SK-N-DZ (cell line): ENCODE data around the gene CIBAR2.

Experiments
- DNase-seq: peaks from one replicate; pipeline ENCODE4 v3.0.0-alpha.2; 2015; ENCODE audit warnings: low spot score

CIBAR2 gene

DNA sequence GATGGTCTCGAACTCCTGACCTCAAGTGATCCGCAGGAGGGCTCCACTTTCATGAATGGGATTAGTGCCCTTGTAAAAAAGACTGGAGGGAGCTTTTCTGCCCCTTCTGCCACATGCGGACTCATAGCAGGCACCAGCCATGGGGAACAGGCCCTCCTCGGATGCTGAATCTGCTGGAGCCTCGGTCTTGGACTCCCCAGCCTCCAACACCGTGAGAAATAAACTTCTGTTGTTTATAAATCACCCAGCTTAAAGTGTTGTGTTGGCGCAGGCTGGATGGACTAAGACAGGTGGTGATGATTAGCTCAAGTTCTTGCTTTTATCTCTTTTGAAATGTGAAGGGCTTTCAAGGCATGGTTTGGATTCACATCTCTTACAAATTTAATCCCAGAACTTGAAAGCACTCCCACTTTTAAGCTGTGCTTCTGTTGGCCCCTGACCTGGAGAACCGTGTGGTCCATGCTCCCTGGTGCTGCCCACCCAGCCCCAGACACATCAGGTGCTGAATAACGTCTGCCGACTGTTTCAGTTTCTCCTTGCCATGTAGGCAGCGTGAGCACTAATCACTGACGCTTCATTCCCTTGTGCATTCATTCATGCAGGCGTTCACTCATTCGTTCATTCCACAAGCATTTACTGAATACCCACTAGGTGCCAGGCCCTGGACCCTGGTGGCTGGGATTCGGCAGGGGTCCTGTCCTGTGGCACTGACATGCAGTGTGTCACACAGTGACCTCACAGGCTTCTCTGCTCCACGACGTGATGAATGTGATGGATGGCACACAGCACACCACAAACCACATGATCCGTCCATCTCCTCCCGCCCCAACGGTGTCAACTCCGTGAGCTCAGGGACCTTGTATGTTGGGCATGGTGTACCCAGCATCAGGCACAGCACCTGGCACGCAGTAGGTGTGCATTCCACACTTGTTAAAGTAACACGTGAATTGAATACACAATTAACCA lies 8.9 kb downstream of the CIBAR2 start:
- DNase-seq, result no peak

DNA sequence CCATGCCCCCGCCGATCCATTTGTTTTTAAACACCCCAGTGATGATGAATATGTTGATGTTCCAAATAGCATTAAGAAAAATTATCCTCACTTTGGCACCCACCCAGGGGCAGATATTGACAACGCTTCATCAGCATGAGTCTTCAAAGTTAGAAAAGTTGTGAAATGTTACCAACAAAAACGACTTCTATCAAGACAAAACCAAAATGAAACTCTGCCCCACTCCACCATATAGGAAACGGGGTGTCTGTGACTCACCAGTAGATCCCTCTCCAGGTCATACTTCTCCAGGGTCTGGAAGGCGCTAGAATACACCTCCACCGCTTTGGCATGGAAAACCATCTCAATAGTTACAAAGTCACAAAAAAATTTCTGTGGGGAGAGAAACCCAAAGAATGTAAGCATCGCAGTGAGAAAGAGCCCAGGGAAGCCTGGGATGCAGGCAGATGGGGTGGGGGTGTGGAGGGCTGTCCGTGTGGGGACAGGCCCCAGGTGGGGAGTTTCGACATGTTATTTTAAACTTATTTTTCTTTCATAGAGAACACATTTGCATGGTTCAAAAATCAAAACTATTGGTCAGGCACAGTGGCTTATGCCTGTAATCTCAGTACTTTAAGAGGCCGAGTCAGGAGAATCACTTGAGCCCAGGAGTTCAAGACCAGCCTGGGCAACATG lies 10.2 kb downstream of the CIBAR2 start:
- no peak for DNase-seq

DNA sequence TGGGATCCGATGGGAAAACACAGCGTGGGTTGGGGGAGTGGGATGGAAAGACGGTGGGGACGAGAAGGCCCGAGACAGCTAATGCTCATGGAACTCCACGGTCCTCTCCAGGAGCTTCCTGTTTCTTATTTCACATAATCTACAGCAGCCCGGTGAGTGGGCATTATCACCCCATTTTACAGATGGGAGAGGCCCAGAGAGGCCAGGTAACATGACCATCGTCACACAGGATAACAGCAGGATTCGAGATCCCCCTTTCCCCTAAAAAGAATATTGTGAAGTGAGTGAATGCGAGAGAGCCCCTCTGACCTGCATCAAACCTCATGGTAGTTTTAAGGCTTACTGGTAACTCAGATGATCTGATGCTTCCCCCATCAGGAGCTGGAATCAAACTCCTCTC lies 12.0 kb downstream of the CIBAR2 start:
- no peak for DNase-seq

DNA sequence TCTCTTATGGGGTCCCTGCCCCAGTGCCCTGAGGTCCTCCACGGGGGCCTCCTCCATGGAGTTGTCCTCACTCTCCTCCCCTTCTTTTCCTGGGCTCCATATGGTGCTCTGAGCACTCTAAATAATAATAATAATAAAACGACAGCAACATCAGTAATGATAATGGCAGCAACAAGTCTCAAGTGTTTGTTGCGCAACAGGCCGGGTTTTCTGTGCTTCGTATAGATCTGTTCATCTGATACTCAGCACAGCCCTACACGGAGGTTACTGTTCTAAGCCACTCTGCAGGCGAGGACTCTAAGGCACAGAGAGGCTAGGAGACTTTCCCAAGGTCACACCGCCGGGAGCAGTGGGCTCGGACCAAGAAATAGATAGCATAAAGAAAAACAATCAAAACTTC lies 13.7 kb downstream of the CIBAR2 start:
- DNase-seq, result no peak

- DNase-seq, result no peak
These were observed 15.4 kb downstream of the CIBAR2 start for GRCh38 chr16:85096921-85097320.

DNA sequence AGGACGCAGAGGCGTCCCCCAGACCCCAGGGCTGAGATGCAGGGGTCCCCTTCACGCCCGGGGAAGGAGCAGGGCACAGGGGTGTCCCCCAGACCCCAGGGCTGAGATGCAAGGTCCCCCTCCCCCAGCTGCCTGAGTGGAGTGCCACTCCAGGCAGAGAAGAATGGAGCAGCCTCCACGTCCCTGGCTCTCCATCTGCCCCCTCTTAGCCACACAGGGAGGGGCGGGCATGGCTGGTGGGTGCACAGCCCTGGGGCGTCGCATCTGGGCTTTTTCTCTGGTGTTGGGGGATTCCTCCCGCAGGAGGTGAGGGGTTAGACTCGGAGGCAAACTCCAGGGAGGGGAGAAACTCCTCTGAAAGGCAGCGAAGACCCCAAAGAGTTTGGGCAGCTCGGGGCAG lies 17.5 kb downstream of the CIBAR2 start:
- DNase-seq, result no peak

DNA sequence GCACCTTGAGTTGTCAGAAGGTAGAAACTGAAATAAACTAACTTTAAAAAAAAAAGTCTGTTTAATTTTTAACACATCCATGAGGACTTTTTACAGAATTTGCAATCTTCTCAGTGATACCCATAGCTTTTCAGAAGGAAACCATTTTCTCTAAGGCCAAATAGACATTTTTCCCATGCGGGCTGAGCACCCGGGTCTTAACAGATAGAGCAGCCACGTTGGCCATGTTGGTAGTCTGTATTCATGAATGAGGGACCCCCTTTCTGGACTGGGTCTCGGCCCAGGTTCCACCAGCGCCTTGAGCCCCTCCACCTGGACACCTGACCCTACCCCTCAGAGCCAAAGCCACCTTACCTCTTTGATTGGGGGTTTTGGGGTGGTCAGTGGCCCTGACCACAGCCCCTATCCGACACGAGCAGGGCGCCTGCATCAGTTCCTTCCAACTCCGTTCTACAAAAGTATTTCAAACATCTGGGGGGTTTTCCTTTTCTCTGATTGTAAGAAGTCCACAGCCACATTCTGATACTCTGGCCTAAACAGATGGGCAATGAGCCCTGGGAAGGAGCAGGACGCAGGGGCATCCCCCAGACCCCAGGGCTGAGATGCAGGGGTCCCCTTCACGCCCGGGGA lies 18.0 kb downstream of the CIBAR2 start:
- DNase-seq, result no peak

GRCh38 chr16:85093705-85094104 lies 18.6 kb downstream of the CIBAR2 start:
- DNase-seq, result no peak

DNA sequence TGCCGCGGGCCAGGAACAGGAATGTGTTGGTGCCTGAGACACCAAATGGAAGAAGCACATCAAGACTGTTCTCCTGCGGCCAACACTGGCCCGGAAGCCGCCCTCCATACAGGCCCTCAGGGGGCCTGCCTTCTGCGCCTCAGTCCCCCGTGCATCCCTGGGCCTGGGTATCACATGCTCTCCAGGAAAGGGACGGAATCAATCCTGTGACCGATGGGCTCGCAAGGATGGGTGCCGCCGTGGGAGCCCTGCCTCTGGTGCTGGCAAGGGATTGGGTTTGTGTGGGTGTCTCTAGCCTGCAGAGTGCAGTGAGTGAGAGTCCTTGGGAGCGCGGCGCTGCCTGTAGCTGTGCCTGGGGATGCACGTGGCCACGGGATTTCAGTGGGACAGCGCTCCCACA lies 19.4 kb downstream of the CIBAR2 start:
- DNase-seq, result no peak

DNA sequence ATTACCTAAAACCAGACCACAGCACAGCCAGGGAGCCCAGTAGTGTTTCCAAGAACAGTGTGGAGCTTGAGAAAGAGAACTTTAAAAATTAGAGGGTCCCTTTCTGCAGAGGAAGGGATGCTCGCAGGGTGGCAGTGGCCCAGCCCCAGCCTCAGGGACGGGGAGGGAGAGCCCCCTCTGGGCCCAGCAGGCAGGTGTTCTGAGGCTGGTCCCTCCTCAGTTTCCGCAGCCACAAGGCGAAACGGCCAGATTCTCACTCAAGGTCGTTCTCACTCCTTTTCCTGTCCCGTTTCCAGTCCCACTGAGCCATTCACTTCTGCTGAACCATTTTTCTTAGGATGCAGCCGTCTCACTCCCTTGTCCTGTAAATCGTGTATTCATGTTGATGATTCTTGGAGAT lies 20.0 kb downstream of the CIBAR2 start:
- DNase-seq, result no peak

GRCh38 chr16:85091522-85091910 lies 20.8 kb downstream of the CIBAR2 start:
- DNase-seq, result no peak

DNA sequence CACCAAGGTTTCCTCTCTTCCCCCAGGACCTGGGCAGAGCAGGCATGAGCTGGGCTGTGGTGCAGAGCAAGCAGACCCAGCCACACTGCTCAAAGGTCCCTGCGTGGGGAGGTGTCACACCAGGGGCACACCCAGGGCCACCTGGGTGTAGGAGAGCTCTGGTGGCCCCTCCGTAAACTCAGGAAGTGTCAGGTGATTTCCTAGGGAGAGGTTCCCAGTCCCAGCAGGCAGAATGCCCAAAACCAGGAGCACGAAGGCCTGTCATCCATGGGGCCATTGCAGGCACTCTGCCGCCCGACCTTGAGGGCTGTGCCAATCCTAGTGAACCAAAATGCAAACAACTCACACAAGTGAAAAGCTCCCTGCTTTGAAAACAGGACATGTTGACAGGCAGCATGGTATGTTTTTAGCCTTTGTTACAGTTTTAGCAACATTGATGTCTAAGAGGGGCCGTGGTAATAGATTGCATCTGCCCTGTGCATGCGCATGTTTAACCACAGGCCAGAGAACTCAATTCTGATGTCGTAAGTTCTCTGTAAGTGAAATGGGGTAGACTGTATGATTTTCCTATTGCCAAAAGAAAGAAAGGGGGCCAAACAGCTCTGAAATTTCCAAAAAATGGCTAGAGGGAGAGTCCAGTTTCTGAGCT lies 21.3 kb downstream of the CIBAR2 start:
- DNase-seq, result no peak

- DNase-seq, result no peak
These were observed 22.1 kb downstream of the CIBAR2 start for GRCh38 chr16:85090181-85090580.

GRCh38 chr16:85089525-85089924 lies 22.7 kb downstream of the CIBAR2 start:
- no peak for DNase-seq

DNA sequence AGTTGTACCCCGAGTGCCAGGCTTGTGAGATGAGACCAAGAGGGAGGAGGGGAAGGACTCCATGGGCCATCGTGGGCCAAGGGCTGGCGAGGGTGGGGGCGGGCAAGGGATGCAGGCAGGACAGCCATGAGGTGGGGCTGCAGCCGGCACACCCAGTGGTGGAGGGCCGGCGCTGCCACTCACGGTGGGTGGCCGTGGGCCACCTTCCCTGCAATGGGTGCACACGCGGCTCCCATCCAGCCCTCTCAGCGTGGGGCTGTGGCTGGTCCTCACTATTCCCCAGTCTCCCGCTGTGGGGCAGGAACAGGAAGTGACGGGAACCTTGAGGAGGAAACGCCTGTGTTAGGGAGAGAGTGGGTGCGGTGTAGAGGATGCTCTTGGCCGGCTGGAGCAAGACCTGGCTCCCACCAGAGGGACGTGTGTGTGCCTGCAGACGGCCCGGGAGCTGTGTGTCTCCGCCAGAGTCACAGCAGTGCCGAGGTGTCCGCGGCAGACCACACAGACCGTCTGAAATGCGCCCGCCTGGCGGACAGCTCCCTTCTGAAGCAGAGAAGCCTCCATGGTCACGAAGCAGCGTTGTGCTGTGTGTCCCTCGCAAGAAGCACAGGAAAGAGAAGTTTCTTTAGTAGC lies 23.6 kb downstream of the CIBAR2 start:
- DNase-seq, result peak; percentile 67

GRCh38 chr16:85087899-85088569 lies 24.2 kb downstream of the CIBAR2 start:
- DNase-seq, result no peak

GRCh38 chr16:85086347-85087291 lies 25.7 kb downstream of the CIBAR2 start:
- peak; percentile 79 for DNase-seq

DNA sequence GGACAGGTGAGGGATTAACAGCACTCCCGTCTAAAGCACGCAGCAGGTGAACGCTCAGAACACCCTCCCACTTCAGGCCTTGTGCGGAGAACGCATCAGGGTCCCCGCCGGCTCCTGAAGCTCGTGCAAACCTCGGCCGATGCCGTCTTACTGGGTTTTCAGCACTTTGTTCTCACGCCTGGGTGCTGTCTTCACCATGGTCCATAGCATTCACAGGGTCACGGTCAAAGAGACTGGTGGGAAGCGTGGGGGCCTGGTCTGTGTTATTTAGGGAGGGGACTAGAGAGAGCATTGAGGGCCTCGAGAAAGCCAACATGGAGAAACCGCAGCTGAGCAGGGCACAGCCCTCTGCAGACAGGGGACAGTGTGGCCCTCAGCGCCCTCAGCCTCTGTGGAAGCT lies 26.6 kb downstream of the CIBAR2 start:
- no peak for DNase-seq

DNA sequence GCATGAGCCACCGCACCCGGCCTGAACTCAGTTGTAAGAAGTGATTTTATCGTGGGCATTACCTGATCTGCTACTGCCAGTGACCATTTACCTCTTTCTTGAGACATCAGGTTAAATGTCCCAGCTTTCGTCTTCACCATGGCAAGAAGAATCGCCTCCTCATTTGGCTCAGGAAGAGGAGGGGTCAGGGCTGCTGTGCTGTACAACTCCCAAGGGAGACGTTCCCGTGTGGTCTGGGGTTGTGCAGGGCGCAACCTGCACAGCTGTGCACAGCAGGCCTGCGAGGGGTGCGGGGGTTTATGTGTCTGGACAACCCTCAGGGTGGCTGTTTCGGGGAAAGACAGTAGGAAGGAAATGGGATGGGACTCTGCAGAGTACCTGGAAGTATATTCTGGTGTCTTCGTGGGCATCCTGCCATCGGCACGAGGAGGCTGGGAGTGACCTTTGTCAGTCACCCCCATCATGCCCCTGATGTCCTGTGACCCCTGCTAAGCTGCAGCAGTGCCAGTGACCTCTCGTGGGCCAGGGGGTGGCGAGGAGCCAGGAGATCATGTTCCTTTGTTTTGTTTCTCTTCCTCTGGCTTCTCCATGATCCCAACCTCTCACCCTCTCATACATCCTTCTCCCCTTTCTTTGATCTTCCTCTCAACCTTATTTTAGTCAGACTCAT lies 27.3 kb downstream of the CIBAR2 start:
- DNase-seq, result no peak
